IMR-90 (cell line): ENCODE measurements around the gene RPS6KA2. TPM values are rescaled to one million over a fixed set of nuclear protein-coding genes. Genes with fewer than 3 reads are reported as not detected.

Experiments
- ATAC-seq: fragments of 200-7000 bp; cut with Tn5 transposase; 2 replicates; pipeline ENCODE4 v1.9.1; 2020; ENCODE audit warnings: low read depth, mild to moderate bottlenecking, moderate library complexity
- BruUV-seq: library from RNA; stranded (reverse); fragments of 400-500 nt; replicated peaks from 2 replicates; lab custom pipeline; 2021; lab: Mats Ljungman, UMichigan
- CTCF ChIA-PET: fragments of 300-600 bp; formaldehyde crosslinking; extraction: SDS; loops from one replicate; lab custom pipeline; 2021; ENCODE audit warnings: antibody characterized with exemption; lab: Yijun Ruan, JAX
- POLR2A ChIA-PET: fragments of 300-600 bp; sonication (Branson Sonifier 250); formaldehyde crosslinking; loops from one replicate; lab custom pipeline; 2022; ENCODE audit warnings: antibody characterized with exemption; ENCODE audit not compliant: unreplicated experiment; lab: Charles Lee
- DNase-seq: peaks from one replicate; pipeline ENCODE4 v3.0.0; 2013
- H2AFZ ChIP-seq: replicated peaks from 2 replicates; pipeline ENCODE3; 2013; ENCODE audit warnings: low read length, mild to moderate bottlenecking; ENCODE audit not compliant: poor library complexity
- H2AK5ac ChIP-seq: 2 replicates; pipeline ENCODE4 v1.6.1; 2013; ENCODE audit warnings: low read depth, low read length, inconsistent platforms
- H2AK9ac ChIP-seq: replicated peaks from 2 replicates; pipeline ENCODE3; 2013; ENCODE audit warnings: mild to moderate bottlenecking, low read depth, low read length, moderate library complexity; ENCODE audit not compliant: poor library complexity
- H2BK120ac ChIP-seq: 2 replicates; pipeline ENCODE4 v1.6.1; 2013; ENCODE audit warnings: low read depth, low read length, inconsistent platforms
- H2BK15ac ChIP-seq: 3 replicates; pipeline ENCODE4 v1.6.1; 2013; ENCODE audit warnings: low read depth, low read length, inconsistent platforms
- H2BK20ac ChIP-seq: 2 replicates; pipeline ENCODE4 v1.6.1; 2013; ENCODE audit warnings: low read depth, mild to moderate bottlenecking, inconsistent platforms, low read length, moderate library complexity
- H2BK5ac ChIP-seq: 2 replicates; pipeline ENCODE4 v1.6.1; 2013; ENCODE audit warnings: mild to moderate bottlenecking, low read depth, low read length, inconsistent platforms; ENCODE audit not compliant: poor library complexity, severe bottlenecking
- H3K14ac ChIP-seq: replicated peaks from 2 replicates; pipeline ENCODE4 v1.6.1; 2013; ENCODE audit warnings: low read depth, low read length, inconsistent platforms
- H3K18ac ChIP-seq: 2 replicates; pipeline ENCODE4 v1.6.1; 2013; ENCODE audit warnings: low read depth, low read length, control low read depth
- H3K23ac ChIP-seq: 2 replicates; pipeline ENCODE4 v1.6.1; 2013; ENCODE audit warnings: low read depth, low read length, inconsistent platforms
- H3K27ac ChIP-seq: 2 replicates; pipeline ENCODE4 v1.5.1; 2013; ENCODE audit warnings: mild to moderate bottlenecking, control low read depth, low read length; ENCODE audit not compliant: insufficient read depth
- H3K27me3 ChIP-seq: 2 replicates; pipeline ENCODE4 v1.6.1; 2013; ENCODE audit warnings: low read length; ENCODE audit not compliant: control insufficient read depth, insufficient read depth
- H3K36me3 ChIP-seq: 2 replicates; pipeline ENCODE4 v1.6.1; 2013; ENCODE audit warnings: low read length, mixed read lengths; ENCODE audit not compliant: control insufficient read depth, insufficient read depth
- H3K4ac ChIP-seq: 2 replicates; pipeline ENCODE4 v1.6.1; 2013; ENCODE audit warnings: low read depth, low read length, inconsistent platforms
- H3K4me1 ChIP-seq: 2 replicates; pipeline ENCODE4 v1.6.1; 2013; ENCODE audit warnings: low read length, mixed read lengths; ENCODE audit not compliant: control insufficient read depth, insufficient read depth
- H3K4me2 ChIP-seq: 2 replicates; pipeline ENCODE4 v1.6.1; 2013; ENCODE audit warnings: low read depth, mild to moderate bottlenecking, control low read depth, low read length, moderate library complexity
- H3K4me3 ChIP-seq: 2 replicates; pipeline ENCODE4 v1.5.1; 2013; ENCODE audit warnings: low read depth, mild to moderate bottlenecking, control low read depth, low read length, moderate library complexity; ENCODE audit not compliant: insufficient read depth
- H3K56ac ChIP-seq: 2 replicates; pipeline ENCODE4 v1.6.1; 2013; ENCODE audit warnings: low read length, inconsistent platforms; ENCODE audit not compliant: insufficient read depth; ENCODE audit errors: extremely low read depth
- H3K79me1 ChIP-seq, 2 experiments: 2 replicates each; pipeline ENCODE4 v1.6.1; 2013; ENCODE audit warnings: low read length in 2 of 2, inconsistent platforms in 1 of 2, low read depth in 1 of 2
- H3K9ac ChIP-seq: 2 replicates; pipeline ENCODE4 v1.6.1; 2013; ENCODE audit warnings: low read depth, low read length, control low read depth
- H3K9me1 ChIP-seq: 2 replicates; pipeline ENCODE4 v1.6.1; 2013; ENCODE audit warnings: low read length, inconsistent platforms; ENCODE audit not compliant: insufficient read depth
- H3K9me3 ChIP-seq: 2 replicates; pipeline ENCODE4 v1.6.1; 2013; ENCODE audit warnings: low read length; ENCODE audit not compliant: control insufficient read depth, insufficient read depth
- H4K20me1 ChIP-seq: 2 replicates; pipeline ENCODE4 v1.6.1; 2013; ENCODE audit warnings: low read length, inconsistent platforms; ENCODE audit not compliant: insufficient read depth
- H4K5ac ChIP-seq: 2 replicates; pipeline ENCODE4 v1.6.1; 2013; ENCODE audit warnings: mild to moderate bottlenecking, low read depth, low read length, control low read depth
- H4K8ac ChIP-seq, 2 experiments: 2 replicates each; pipeline ENCODE4 v1.6.1; 2013; ENCODE audit warnings: low read depth in 2 of 2, low read length in 2 of 2, control low read depth in 1 of 2, inconsistent platforms in 1 of 2
- H4K91ac ChIP-seq: 2 replicates; pipeline ENCODE4 v1.6.1; 2013; ENCODE audit warnings: low read depth, low read length, inconsistent platforms; ENCODE audit not compliant: insufficient read depth
- CHD1 ChIP-seq: IDR thresholded peaks from 2 replicates; pipeline ENCODE4 v1.6.1; 2012; ENCODE audit warnings: low read depth, low read length, improper control_type of control experiment
- FOS ChIP-seq: fragments of 150-350 bp; IDR thresholded peaks from 2 replicates; pipeline ENCODE4 v1.6.1; 2016; ENCODE audit warnings: low read depth, low read length
- MAFK ChIP-seq: IDR thresholded peaks from 2 replicates; pipeline ENCODE4 v1.6.1; 2012; ENCODE audit warnings: low read depth, low read length, improper control_type of control experiment
- MXI1 ChIP-seq: IDR thresholded peaks from 2 replicates; pipeline ENCODE4 v1.6.1; 2012; ENCODE audit warnings: low read depth, mild to moderate bottlenecking, low read length, moderate library complexity, borderline replicate concordance
- NFE2L2 ChIP-seq: fragments of 150-350 bp; IDR thresholded peaks from 2 replicates; pipeline ENCODE4 v1.6.1; 2016; ENCODE audit warnings: low read depth, mild to moderate bottlenecking, low read length
- WGBS, 2 experiments: methylation state at CpG; one replicate each; pipeline versions ENCODE4 v1.1.5 to v1.1.7; 2013; ENCODE audit warnings: missing lambda C conversion rate in 2 of 2; ENCODE audit not compliant: insufficient read length in 1 of 2; ENCODE audit errors: extremely low coverage in 2 of 2; 5-methylcytosine and 5-hydroxymethylcytosine counted together
- dilution Hi-C: fragments of 300-500 bp; cut with HindIII; formaldehyde crosslinking; loops from one replicate; pipeline ENCODE4 v1.14.3; 2018; ENCODE audit warnings: low sequenced_read_pairs; ENCODE audit not compliant: unreplicated experiment
- in situ Hi-C: fragments of 300-500 bp; cut with MboI; formaldehyde crosslinking; loops from 3 replicates; pipeline ENCODE4 v1.14.3; 2019; ENCODE audit warnings: low sequenced_read_pairs, inconsistent platforms, mixed read lengths
- intact Hi-C: fragments of 100-400 bp; cut with micrococcal nuclease; formaldehyde crosslinking; loops from 2 replicates; pipeline ENCODE4 v1.10.0; 2022
- polyA plus RNA-seq, 3 experiments: library from polyadenylated mRNA; depleted of rRNA; stranded (reverse); fragments of >200 nt; gene quantifications; 2 replicates each; pipeline ENCODE4 v1.2.3, GENCODE V29; 2012; ENCODE audit warnings: low replicate concordance in 1 of 3
- total RNA-seq: library from RNA; depleted of rRNA; stranded (reverse); fragments of >200 nt; gene quantifications from 2 replicates; pipeline ENCODE4 v1.2.3, GENCODE V29; 2012

RPS6KA2 gene
- total and polyA plus RNA-seq, 2 of the 4 experiments (the other 2 are of a cell fraction), result 26.9 to 31.3 TPM

GRCh38 chr6:166545156-166546034 lies 81.7 kb downstream of the RPS6KA2 start:
- DNase-seq, result no peak
- Histone ChIP-seq H2AFZ (no peak overlapping the region), H2BK20ac (no peak overlapping the region), H3K4me3 (no peak overlapping the region), H3K4me2 (no peak overlapping the region), H2AK9ac (no peak overlapping the region), H2BK5ac (no peak overlapping the region), H3K56ac (no peak overlapping the region), H4K20me1 (peaks cover 17% of the 10 kb centered on the region; the same call in 1 of the 2 replicates), H3K9me3 (no peaks in the 10 kb centered on the region), H3K27me3 (no peaks in the 10 kb centered on the region), H3K27ac (no peak overlapping the region), H4K8ac (no peak overlapping the region), H4K5ac (no peak overlapping the region), H3K14ac (no peak overlapping the region), H3K79me1 (peaks cover 10 to 46% of the 10 kb centered on the region in 2 experiments), H3K9ac (no peak overlapping the region), H3K18ac (no peak overlapping the region), H3K23ac (no peak overlapping the region), H3K9me1 (peaks cover 12% of the 10 kb centered on the region; the same call in 1 of the 2 replicates), H3K4ac (no peak overlapping the region), H2AK5ac (no peak overlapping the region), H2BK15ac (no peak overlapping the region), H3K36me3 (peaks cover 16% of the 10 kb centered on the region), H2BK120ac (no peak overlapping the region), H4K91ac (no peak overlapping the region), H3K4me1 (peaks cover 5% of the 10 kb centered on the region; the same call in 1 of the 2 replicates)
- ChIA-PET CTCF (no interaction called here), POLR2A (no interaction called here)
- dilution Hi-C loops (no loop called here), intact Hi-C loops (no loop called here), in situ Hi-C loops (no loop called here)
- ATAC-seq, result no peak
- 95% methylated on average over 4 of the region's 19 CpGs; no CpG with 5 or more reads in 1 of the 2 experiments for WGBS, 2 experiments
- TF ChIP-seq NFE2L2 (no peak), FOS (no peak), MXI1 (no peak), MAFK (no peak), CHD1 (no peak)
- BruUV-seq, result no TSS peak
